Osteoblast (primary cell): ENCODE data around the gene SLMAP. TPM values are rescaled to one million over a fixed set of nuclear protein-coding genes. Genes with fewer than 3 reads are reported as not detected.

ENCODE experiments used
- DNase-seq: peaks from one replicate; pipeline ENCODE4 v3.0.0; 2011; ENCODE audit warnings: low spot score, mixed read lengths; ENCODE audit not compliant: insufficient read length; ENCODE audit errors: missing footprints
- H2AFZ ChIP-seq: 2 replicates; pipeline ENCODE4 v1.6.0; 2011; ENCODE audit warnings: mild to moderate bottlenecking, low read length
- H3K27ac ChIP-seq: 2 replicates; pipeline ENCODE4 v1.5.1; 2011; ENCODE audit warnings: mild to moderate bottlenecking, low read depth, low read length, moderate library complexity
- H3K27me3 ChIP-seq: 2 replicates; pipeline ENCODE4 v1.6.0; 2012; ENCODE audit warnings: mild to moderate bottlenecking, control low read depth, inconsistent platforms, low read length, moderate library complexity; ENCODE audit not compliant: insufficient read depth
- H3K36me3 ChIP-seq: 2 replicates; pipeline ENCODE4 v1.5.1; 2011; ENCODE audit warnings: mild to moderate bottlenecking, low read length, control low read depth, moderate library complexity; ENCODE audit not compliant: insufficient read depth
- H3K4me1 ChIP-seq: 2 replicates; pipeline ENCODE4 v1.5.1; 2011; ENCODE audit warnings: mild to moderate bottlenecking, low read length, control low read depth, moderate library complexity; ENCODE audit not compliant: insufficient read depth
- H3K4me2 ChIP-seq: 2 replicates; pipeline ENCODE4 v1.6.0; 2011; ENCODE audit warnings: mild to moderate bottlenecking, low read length; ENCODE audit not compliant: insufficient read depth
- H3K4me3 ChIP-seq: fragments of 200-600 bp; sonication (generic); 3 replicates; pipeline ENCODE4 v1.5.1; 2012; ENCODE audit warnings: mild to moderate bottlenecking, low read length, inconsistent platforms; ENCODE audit not compliant: insufficient read depth
- H3K79me2 ChIP-seq: 2 replicates; pipeline ENCODE4 v1.6.0; 2012; ENCODE audit warnings: mild to moderate bottlenecking, low read length, control low read depth, inconsistent platforms; ENCODE audit not compliant: insufficient read depth
- H3K9me3 ChIP-seq: 2 replicates; pipeline ENCODE4 v1.5.1; 2011; ENCODE audit warnings: low read depth, low read length, control low read depth
- H4K20me1 ChIP-seq: 2 replicates; pipeline ENCODE4 v1.6.0; 2012; ENCODE audit warnings: mild to moderate bottlenecking, low read length, control low read depth; ENCODE audit not compliant: insufficient read depth
- total RNA-seq: library from RNA; depleted of rRNA; stranded (reverse); fragments of >200 nt; gene quantifications from 2 replicates; pipeline ENCODE4 v1.2.3, GENCODE V29; 2012
- TF ChIP-seq, protein P1 (sequence below): IDR thresholded peaks from 2 replicates; pipeline ENCODE4 v1.5.1; 2011; ENCODE audit warnings: mild to moderate bottlenecking, low read depth, low read length, moderate library complexity; ENCODE audit errors: extremely low read depth

SLMAP gene
- total RNA-seq, 1 donor, result 50.7 TPM

DNA sequence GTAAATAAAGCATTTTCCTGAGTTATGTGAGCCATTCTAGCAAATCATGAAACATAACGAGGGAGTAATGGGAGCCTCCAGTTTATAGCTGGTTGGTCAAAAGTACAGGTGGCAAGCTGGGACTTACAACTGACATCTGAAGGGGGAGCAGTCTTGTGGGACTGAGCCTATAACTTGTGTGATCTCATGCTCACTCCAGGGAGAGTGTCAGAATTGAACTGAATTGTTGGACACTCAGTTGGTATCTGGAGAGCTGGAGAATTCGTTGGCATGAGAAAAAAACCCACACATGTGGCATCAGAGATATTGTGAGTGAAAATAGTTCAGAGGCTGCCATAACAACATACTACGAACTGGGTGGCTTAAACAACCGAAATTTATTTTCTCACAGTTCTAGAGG, 40.4 kb upstream of the SLMAP start:
- Histone ChIP-seq H2AFZ (no peak overlapping the region), H3K4me3 (no peak overlapping the region), H3K27ac (no peak overlapping the region), H3K4me2 (no peak overlapping the region), H4K20me1 (no peaks in the 10 kb centered on the region), H3K27me3 (no peaks in the 10 kb centered on the region), H3K79me2 (no peaks in the 10 kb centered on the region), H3K36me3 (no peaks in the 10 kb centered on the region), H3K4me1 (peaks cover 4% of the 10 kb centered on the region), H3K9me3 (no peaks in the 10 kb centered on the region)
- DNase-seq, result no peak
- TF ChIP-seq, protein P1, sequence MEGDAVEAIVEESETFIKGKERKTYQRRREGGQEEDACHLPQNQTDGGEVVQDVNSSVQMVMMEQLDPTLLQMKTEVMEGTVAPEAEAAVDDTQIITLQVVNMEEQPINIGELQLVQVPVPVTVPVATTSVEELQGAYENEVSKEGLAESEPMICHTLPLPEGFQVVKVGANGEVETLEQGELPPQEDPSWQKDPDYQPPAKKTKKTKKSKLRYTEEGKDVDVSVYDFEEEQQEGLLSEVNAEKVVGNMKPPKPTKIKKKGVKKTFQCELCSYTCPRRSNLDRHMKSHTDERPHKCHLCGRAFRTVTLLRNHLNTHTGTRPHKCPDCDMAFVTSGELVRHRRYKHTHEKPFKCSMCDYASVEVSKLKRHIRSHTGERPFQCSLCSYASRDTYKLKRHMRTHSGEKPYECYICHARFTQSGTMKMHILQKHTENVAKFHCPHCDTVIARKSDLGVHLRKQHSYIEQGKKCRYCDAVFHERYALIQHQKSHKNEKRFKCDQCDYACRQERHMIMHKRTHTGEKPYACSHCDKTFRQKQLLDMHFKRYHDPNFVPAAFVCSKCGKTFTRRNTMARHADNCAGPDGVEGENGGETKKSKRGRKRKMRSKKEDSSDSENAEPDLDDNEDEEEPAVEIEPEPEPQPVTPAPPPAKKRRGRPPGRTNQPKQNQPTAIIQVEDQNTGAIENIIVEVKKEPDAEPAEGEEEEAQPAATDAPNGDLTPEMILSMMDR, result no peak

DNA sequence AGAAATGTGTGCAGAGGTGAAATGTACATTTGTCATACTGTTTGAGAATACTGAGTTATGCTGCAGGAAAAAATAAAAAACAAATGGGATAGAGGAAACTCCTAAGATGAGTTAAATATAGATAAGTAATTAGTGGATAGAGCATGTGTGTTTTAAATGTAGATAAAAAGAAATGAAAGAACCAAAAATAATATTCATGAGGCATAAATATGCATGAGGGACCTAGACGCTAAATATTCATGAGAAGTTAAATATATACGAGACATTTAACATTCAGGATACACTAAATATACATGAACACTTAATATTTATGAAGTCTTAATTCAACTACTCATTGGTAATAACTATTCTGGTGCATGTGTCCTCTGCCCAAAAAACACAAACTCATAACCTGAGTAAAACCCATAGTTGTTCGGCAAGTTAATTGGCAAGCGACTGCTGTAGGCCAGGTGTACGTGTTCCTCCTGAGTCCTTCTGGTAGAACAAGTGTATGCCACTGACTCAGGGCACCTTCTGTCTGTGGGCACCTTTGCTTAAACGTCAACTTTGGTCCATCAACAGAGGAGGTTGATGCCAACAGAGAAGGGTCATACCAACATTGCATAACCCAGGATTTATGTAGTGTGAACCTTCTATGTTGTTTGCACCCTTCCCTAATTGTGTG, 38.8 kb upstream of the SLMAP start:
- Histone ChIP-seq H3K27ac (no peak overlapping the region), H3K36me3 (no peaks in the 10 kb centered on the region), H3K4me2 (no peak overlapping the region), H3K79me2 (no peaks in the 10 kb centered on the region), H3K4me1 (peaks cover 4% of the 10 kb centered on the region), H4K20me1 (no peaks in the 10 kb centered on the region), H3K9me3 (no peaks in the 10 kb centered on the region), H3K4me3 (no peak overlapping the region), H2AFZ (no peak overlapping the region), H3K27me3 (no peaks in the 10 kb centered on the region)
- peak; percentile 35 for DNase-seq
- TF ChIP-seq, protein P1, result no peak

DNA sequence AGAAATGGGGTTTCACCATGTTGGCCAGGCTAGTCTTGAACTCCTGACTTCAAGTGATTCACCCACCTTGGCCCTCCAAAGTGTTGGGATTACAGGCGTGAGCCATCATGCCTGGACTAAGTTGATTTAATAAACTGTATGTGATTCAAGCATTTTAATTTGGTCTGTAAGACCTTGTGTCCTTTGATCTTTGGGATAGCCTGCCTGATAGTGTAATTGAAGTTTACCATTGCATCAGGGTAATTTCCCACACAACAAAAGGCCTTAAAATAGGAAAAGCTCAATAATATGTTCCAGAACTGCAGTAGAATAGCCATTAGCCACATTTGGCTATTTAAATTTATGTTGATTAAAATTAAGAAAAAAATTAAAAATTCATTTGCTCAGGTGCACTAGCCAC, 38.0 kb upstream of the SLMAP start:
- DNase-seq, result no peak
- Histone ChIP-seq H4K20me1 (no peaks in the 10 kb centered on the region), H3K4me1 (peaks cover 4% of the 10 kb centered on the region), H3K27me3 (no peaks in the 10 kb centered on the region), H2AFZ (no peak overlapping the region), H3K36me3 (no peaks in the 10 kb centered on the region), H3K27ac (no peak overlapping the region), H3K4me3 (no peak overlapping the region), H3K4me2 (no peak overlapping the region), H3K9me3 (no peaks in the 10 kb centered on the region), H3K79me2 (no peaks in the 10 kb centered on the region)
- TF ChIP-seq, protein P1, result no peak

DNA sequence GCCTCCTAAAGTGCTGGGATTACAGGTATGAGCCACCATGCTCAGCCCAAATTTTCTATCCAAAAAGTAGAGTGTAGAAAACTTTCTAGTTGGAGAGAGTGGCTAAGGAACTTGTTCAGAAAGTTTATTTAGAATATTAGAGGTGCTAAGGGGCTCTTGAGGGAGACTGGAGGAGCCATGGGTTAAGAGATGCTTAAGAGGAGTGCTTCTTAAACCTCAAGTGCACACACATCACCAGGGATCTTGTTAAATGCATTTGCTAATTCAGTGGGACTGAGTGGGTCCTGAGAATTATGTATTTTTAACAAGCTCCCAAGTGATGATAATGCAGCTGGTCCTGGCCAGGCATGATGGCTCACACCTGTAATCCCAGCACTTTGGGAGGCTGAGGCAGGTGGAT, 29.7 kb upstream of the SLMAP start:
- no peaks in the 10 kb centered on the region for H3K79me2 ChIP-seq
- H3K9me3 ChIP-seq, result no peaks in the 10 kb centered on the region
- TF ChIP-seq, protein P1, result no peak
- peaks cover 13% of the 10 kb centered on the region for H3K4me1 ChIP-seq
- no peak overlapping the region for H3K4me3 ChIP-seq
- no peaks in the 10 kb centered on the region for H4K20me1 ChIP-seq
- H3K27ac ChIP-seq, result no peak overlapping the region
- H3K4me2 ChIP-seq, result no peak overlapping the region
- no peak overlapping the region for H2AFZ ChIP-seq
- DNase-seq, result no peak
- H3K27me3 ChIP-seq, result no peaks in the 10 kb centered on the region
- no peaks in the 10 kb centered on the region for H3K36me3 ChIP-seq
